22Rv1 (cell line): ENCODE measurements around the gene UBE2H.
A peak's percentile ranks its signal among the peaks of the same experiment; 100 is the strongest.

Experiments used
- H3K27ac ChIP-seq: fragments of 450-650 bp; 2 replicates; pipeline ENCODE4 v1.5.1; 2017
- CTCF ChIP-seq: fragments of 450-650 bp; IDR thresholded peaks from 2 replicates; pipeline ENCODE4 v1.5.1; 2017; ENCODE audit warnings: mild to moderate bottlenecking
- ZFX ChIP-seq: fragments of 450-650 bp; IDR thresholded peaks from 2 replicates; pipeline ENCODE4 v1.6.1; 2017; ENCODE audit warnings: antibody characterized with exemption, borderline replicate concordance

Gene UBE2H

GRCh38 chr7:129909669-129910068 is 43.1 kb downstream of the UBE2H start:
- TF ChIP-seq CTCF (no peak), ZFX (no peak)
- H3K27ac ChIP-seq = peak overlapping the region; percentile 93; the same call in 1 of the 2 replicates

GRCh38 chr7:129908181-129908580 is 44.6 kb downstream of the UBE2H start:
- peak overlapping the region; percentile 93 for H3K27ac ChIP-seq
- TF ChIP-seq CTCF (no peak), ZFX (no peak)

DNA sequence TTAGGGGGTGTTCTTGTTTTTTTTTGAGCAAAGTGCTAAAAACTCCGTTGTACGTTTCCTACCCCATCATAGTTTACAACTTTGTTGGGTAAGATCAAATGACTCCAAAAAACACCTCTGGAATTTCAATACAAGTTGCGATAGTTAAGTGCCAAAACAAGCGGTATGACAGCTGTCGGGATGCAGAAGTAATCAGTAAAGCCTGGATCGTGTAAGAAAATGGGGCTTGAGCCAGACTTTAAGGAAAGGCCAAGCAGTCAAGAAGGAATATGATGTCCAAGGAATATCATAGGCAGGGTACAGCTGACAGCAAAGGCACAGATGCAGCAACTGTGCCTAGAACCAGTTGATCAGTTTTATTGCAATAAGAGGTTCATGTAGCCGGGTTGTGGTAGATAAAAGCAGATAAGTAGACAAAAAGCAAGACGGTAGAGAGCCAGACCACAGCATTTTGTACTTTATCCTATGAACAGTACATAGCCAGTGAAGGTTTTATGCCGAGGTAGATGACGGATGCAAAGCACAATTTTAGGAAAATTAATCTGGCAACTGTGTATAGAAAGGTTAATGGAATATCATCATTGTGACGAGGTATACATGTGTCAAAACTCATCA is 45.5 kb downstream of the UBE2H start:
- peak overlapping the region; percentile 93 for H3K27ac ChIP-seq
- TF ChIP-seq CTCF = no peak

DNA sequence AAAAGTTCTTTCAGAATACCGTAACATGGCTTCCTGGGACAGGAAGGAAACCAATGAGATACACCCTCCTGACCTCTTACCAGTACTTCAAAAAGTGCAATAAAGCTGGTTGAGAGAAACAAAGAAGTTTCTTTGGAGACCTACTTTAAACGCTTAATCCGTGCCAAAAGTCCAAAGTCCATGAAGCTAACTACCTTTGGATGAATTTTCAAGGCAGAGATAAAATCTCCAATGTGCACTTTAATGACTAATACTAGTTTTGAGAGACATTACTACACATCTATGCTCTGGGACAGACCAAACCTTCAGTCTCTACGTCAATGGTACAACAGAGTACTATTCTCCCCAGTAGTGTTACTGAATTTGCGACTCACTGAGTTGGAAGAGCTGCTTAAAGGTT is 46.1 kb downstream of the UBE2H start:
- peak overlapping the region; percentile 93 for H3K27ac ChIP-seq
- TF ChIP-seq CTCF (no peak), ZFX (no peak)

GRCh38 chr7:129903935-129904334 is 48.8 kb downstream of the UBE2H start:
- H3K27ac ChIP-seq = no peak overlapping the region
- TF ChIP-seq CTCF = no peak
- no peak for TF ChIP-seq ZFX

- no peak overlapping the region for H3K27ac ChIP-seq
- no peak for TF ChIP-seq ZFX
- TF ChIP-seq CTCF = no peak
Measured at GRCh38 chr7:129902788-129903422, 49.9 kb downstream of the UBE2H start.

DNA sequence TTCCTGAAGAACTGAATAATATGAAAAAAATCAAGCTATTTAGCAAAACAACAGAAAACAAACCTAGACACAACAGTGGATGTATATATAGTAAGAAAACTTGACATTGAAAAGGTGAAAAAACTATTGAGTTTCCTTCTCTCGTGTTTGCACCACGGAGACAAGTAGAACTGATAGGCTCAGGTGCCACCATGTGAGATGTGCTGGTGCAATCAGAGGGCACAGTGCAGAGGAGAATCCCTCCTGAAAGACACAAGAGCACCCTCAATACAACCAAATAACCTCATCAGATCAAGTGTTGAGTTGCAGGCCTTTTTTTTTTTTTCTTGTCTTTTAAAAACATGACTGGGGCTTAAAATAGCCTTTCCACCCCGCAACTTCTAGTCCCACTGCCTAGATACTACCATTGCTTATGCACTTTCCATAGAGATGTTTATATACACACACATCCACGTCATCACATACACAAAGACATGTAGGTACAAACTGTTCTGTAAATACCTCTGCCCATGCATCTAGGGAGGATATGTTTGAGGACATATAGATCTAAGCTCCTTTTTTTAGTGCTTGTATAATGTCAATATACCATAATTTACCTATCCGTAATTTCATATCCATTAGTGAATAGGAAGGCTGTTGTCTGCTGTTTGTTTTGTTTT is 54.1 kb downstream of the UBE2H start:
- peak overlapping the region; percentile 84 for H3K27ac ChIP-seq
- no peak for TF ChIP-seq CTCF
- no peak for TF ChIP-seq ZFX
